Endothelial cell of umbilical vein (primary cell): ENCODE data around the gene CARD19. TPM values are rescaled to one million over a fixed set of nuclear protein-coding genes. Genes with fewer than 3 reads are reported as not detected.

Source experiments
- BruUV-seq: library from RNA; stranded (reverse); fragments of 400-500 nt; replicated peaks from 2 replicates; lab custom pipeline; 2021; lab: Mats Ljungman, UMichigan
- CTCF ChIA-PET: fragments of 300-600, 350-600 bp; sonication (Branson Sonifier 250); formaldehyde crosslinking; loops from one replicate; lab custom pipeline; 2021; ENCODE audit warnings: antibody characterized with exemption, inconsistent platforms; lab: Charles Lee
- POLR2A ChIA-PET: fragments of 300-600, 350-600 bp; sonication (Branson Sonifier 250); formaldehyde crosslinking; loops from one replicate; lab custom pipeline; 2021; ENCODE audit warnings: antibody characterized with exemption, inconsistent platforms; lab: Charles Lee
- DNase-seq: peaks from one replicate; pipeline ENCODE4 v3.0.0-alpha.2; 2011; ENCODE audit warnings: low read depth, low spot score
- FAIRE-seq: peaks from 2 replicates; lab custom pipeline; 2011; peaks lifted over from hg19 to GRCh38; lab: Jason Lieb, UNC
- H2AFZ ChIP-seq: 2 replicates; pipeline ENCODE4 v1.6.0; 2012; ENCODE audit warnings: low read depth, low read length, control low read depth, inconsistent platforms
- H3K27ac ChIP-seq: 2 replicates; pipeline ENCODE4 v1.5.1; 2011; ENCODE audit warnings: low read depth, mild to moderate bottlenecking, control low read depth, low read length, moderate library complexity; ENCODE audit not compliant: insufficient read depth
- H3K27me3 ChIP-seq, 2 experiments: 2 replicates each; pipeline versions ENCODE4 v1.6.0 to v1.6.1; 2011; ENCODE audit warnings: low read length in 2 of 2, mixed read lengths in 1 of 2; ENCODE audit not compliant: control insufficient read depth in 2 of 2, insufficient read depth in 2 of 2
- H3K36me3 ChIP-seq, 2 experiments: 2 replicates in 1 of 2; 3 replicates in 1 of 2; pipeline ENCODE4 v1.5.1; 2011; ENCODE audit warnings: low read length in 2 of 2, mild to moderate bottlenecking in 1 of 2, moderate library complexity in 1 of 2; ENCODE audit not compliant: control insufficient read depth in 2 of 2, insufficient read depth in 2 of 2; ENCODE audit errors: extremely low read depth in 1 of 2
- H3K4me1 ChIP-seq: 3 replicates; pipeline ENCODE4 v1.5.1; 2011; ENCODE audit warnings: mild to moderate bottlenecking, low read length; ENCODE audit not compliant: control insufficient read depth, insufficient read depth; ENCODE audit errors: extremely low read depth
- H3K4me2 ChIP-seq: 2 replicates; pipeline ENCODE4 v1.6.1; 2011; ENCODE audit warnings: low read length, control low read depth, mixed read lengths; ENCODE audit not compliant: insufficient read depth
- H3K4me3 ChIP-seq, 3 experiments: fragments of 200-600 bp in 1 of 3; sonication (generic), shearing (Covaris generic) in 1 of 3; replicated peaks in 1 of 3; 2 replicates each; pipeline ENCODE4 v1.5.1; 2011 to 2016; ENCODE audit warnings: control low read depth in 3 of 3, low read length in 3 of 3, mild to moderate bottlenecking in 2 of 3, inconsistent platforms in 1 of 3, low read depth in 1 of 3, moderate library complexity in 1 of 3; ENCODE audit not compliant: insufficient read depth in 1 of 3
- H3K79me2 ChIP-seq: 2 replicates; pipeline ENCODE4 v1.6.0; 2012; ENCODE audit warnings: low read length, inconsistent platforms; ENCODE audit not compliant: control insufficient read depth, insufficient read depth
- H3K9ac ChIP-seq: replicated peaks from 2 replicates; pipeline ENCODE3; 2011; ENCODE audit warnings: low read length, control low read depth; ENCODE audit not compliant: insufficient read depth; ENCODE audit errors: extremely low read depth
- H3K9me1 ChIP-seq: replicated peaks from 3 replicates; pipeline ENCODE4 v1.6.0; 2011; ENCODE audit warnings: mild to moderate bottlenecking, low read length; ENCODE audit not compliant: control insufficient read depth, insufficient read depth; ENCODE audit errors: extremely low read depth
- H3K9me3 ChIP-seq: replicated peaks from 2 replicates; pipeline ENCODE4 v1.5.1; 2012; ENCODE audit warnings: low read length, inconsistent platforms; ENCODE audit not compliant: control insufficient read depth, insufficient read depth
- H4K20me1 ChIP-seq: replicated peaks from 2 replicates; pipeline ENCODE3; 2011; ENCODE audit warnings: mild to moderate bottlenecking, low read length; ENCODE audit not compliant: control insufficient read depth, insufficient read depth; ENCODE audit errors: extremely low read depth
- CTCF ChIP-seq, 2 donors: IDR thresholded peaks; 1 replicate in 1 of 2; 2 replicates in 1 of 2; pipeline ENCODE4 v1.5.1; 2011; ENCODE audit warnings: low read length in 2 of 2, mild to moderate bottlenecking in 2 of 2, moderate library complexity in 2 of 2, control low read depth in 1 of 2, inconsistent platforms in 1 of 2, low read depth in 1 of 2; ENCODE audit not compliant: insufficient read depth in 1 of 2; ENCODE audit errors: extremely low read depth in 1 of 2
- FOS ChIP-seq: IDR thresholded peaks from 2 replicates; pipeline ENCODE4 v1.6.1; 2011; ENCODE audit warnings: mild to moderate bottlenecking, low read length, moderate library complexity, borderline replicate concordance; ENCODE audit not compliant: insufficient read depth
- GATA2 ChIP-seq: IDR thresholded peaks from 2 replicates; pipeline ENCODE4 v1.7.0; 2011; ENCODE audit warnings: low read depth, mild to moderate bottlenecking, moderate library complexity, mixed read lengths, low read length; ENCODE audit not compliant: insufficient read length, insufficient read depth
- JUN ChIP-seq: IDR thresholded peaks from 2 replicates; pipeline ENCODE4 v1.6.1; 2011; ENCODE audit warnings: borderline replicate concordance, low read depth; ENCODE audit not compliant: insufficient read length, insufficient read depth
- MYC ChIP-seq: IDR thresholded peaks from one replicate; pipeline ENCODE4 v1.6.1; 2011; ENCODE audit warnings: mild to moderate bottlenecking, low read depth, low read length
- POLR2AphosphoS5 ChIP-seq: IDR thresholded peaks from 2 replicates; pipeline ENCODE4 v1.6.1; 2012; ENCODE audit warnings: low read depth, mild to moderate bottlenecking, control low read depth, low read length, moderate library complexity; ENCODE audit not compliant: insufficient read depth
- dilution Hi-C: fragments of 300-500 bp; cut with MboI; formaldehyde crosslinking; loops from one replicate; pipeline ENCODE4 v1.15.0; 2019; ENCODE audit warnings: low sequenced_read_pairs; ENCODE audit not compliant: extremely low pct_ligation_motif_present
- intact Hi-C: fragments of 100-400 bp; cut with micrococcal nuclease; formaldehyde crosslinking; loops from one replicate; pipeline ENCODE4 v1.10.0; 2022
- polyA plus RNA-seq, 4 experiments: library from polyadenylated mRNA; depleted of rRNA in 3 of 4; stranded (reverse) in 3 of 4; unstranded in 1 of 4; fragments of >200 nt; gene quantifications; 2 replicates each; pipeline versions ENCODE4 v1.2.1 to v1.2.3, GENCODE V29; 2011 to 2012; ENCODE audit warnings: missing spikeins in 1 of 4
- total RNA-seq: library from RNA; stranded (reverse); gene quantifications from 2 replicates; pipeline ENCODE4 v1.2.3, GENCODE V29; 2021
- TF ChIP-seq, protein P1 (sequence below): IDR thresholded peaks from 2 replicates; pipeline ENCODE4 v1.6.1; 2011; ENCODE audit not compliant: insufficient read depth, insufficient read length

The CARD19 gene
- total and polyA plus RNA-seq, 2 donors (not counting 3 experiments of a cell fraction or from before 2014, with no cell fraction given) = 45.7 to 148 TPM

GRCh38 chr9:93105620-93106019, 9.6 kb downstream of the CARD19 start:
- Histone ChIP-seq H3K9me3 (no peaks in the 10 kb centered on the region), H3K4me3 (no peak overlapping the region), H3K9ac (no peak overlapping the region), H3K27me3 (no peaks in the 10 kb centered on the region), H3K27ac (no peak overlapping the region), H2AFZ (no peak overlapping the region), H3K79me2 (peaks cover 74% of the 10 kb centered on the region), H3K4me2 (no peak overlapping the region), H3K9me1 (no peaks in the 10 kb centered on the region), H3K36me3 (peaks cover 4 to 6% of the 10 kb centered on the region in 2 experiments), H3K4me1 (no peaks in the 10 kb centered on the region), H4K20me1 (peaks cover 9% of the 10 kb centered on the region)
- ChIA-PET POLR2A (no interaction called here), CTCF (interaction anchor here (0.8 to 5.7 kb wide), 8 partner anchors 13 to 461 kb away, joined by 3 to 70 read pairs (median 7); no protein-coding TSS in a partner anchor)
- no peak for TF ChIP-seq CTCF (IDR thresholded peaks at IDR 0.05; ENCODE audit: extremely low read depth in 1 of 2, insufficient read depth in 1 of 2, low read depth in 1 of 2, low read length in 2 of 2)
- TF ChIP-seq MYC = no peak
- dilution Hi-C loops (no loop called here), intact Hi-C loops (no loop called here)
- no peak for FAIRE-seq
- no peak for DNase-seq
- no TSS peak for BruUV-seq

DNA sequence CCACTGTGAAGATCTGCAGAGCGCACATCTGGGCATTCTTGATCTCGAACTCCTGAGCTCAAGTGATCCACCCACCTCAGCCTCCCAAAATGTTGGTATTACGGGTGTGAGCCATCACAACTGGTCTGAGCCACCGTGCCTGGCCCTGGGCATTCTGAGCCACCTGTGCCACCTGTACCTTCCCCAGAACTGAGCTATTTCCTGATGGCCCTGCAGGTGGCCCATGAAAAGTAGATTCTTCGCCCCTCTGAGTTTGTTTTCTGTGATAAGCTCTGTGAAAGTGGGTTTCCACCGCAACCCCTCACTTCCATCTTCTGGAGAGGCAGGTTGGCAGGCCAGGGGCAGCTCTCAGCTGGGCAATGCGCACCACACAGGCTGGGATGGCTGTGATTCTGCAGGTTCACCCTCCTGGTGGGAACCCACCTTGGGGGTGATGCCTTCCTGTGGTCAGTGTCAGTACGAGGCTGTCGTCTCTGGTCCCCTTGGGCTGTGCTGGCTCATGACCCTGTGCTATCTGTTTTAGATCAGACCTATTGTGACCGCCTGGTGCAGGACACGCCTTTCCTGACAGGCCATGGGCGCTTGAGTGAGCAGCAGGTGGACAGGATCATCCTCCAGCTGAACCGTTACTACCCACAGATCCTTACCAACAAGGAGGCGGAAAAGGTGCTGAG, 11.3 kb downstream of the CARD19 start:
- TF ChIP-seq JUN (no peak), POLR2AphosphoS5 (no peak), FOS (no peak), MYC (no peak), GATA2 (no peak)
- TF ChIP-seq, protein P1, sequence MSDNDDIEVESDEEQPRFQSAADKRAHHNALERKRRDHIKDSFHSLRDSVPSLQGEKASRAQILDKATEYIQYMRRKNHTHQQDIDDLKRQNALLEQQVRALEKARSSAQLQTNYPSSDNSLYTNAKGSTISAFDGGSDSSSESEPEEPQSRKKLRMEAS = no peak
- ChIA-PET CTCF (interaction anchor here (1.6 to 5.7 kb wide), 8 partner anchors 11 to 198 kb away, joined by 5 to 70 read pairs (median 8); no protein-coding TSS in a partner anchor), POLR2A (no interaction called here)
- Histone ChIP-seq H3K27ac (no peak overlapping the region), H3K79me2 (peaks cover 60% of the 10 kb centered on the region), H3K4me3 (no peak overlapping the region), H3K9ac (no peak overlapping the region), H4K20me1 (peaks cover 9% of the 10 kb centered on the region), H3K27me3 (no peaks in the 10 kb centered on the region), H3K9me1 (no peaks in the 10 kb centered on the region), H3K4me2 (no peak overlapping the region), H3K9me3 (no peaks in the 10 kb centered on the region), H3K36me3 (peaks cover 8 to 22% of the 10 kb centered on the region in 2 experiments), H3K4me1 (no peaks in the 10 kb centered on the region), H2AFZ (no peak overlapping the region)
- FAIRE-seq (no peak), DNase-seq (no peak)
- no TSS peak for BruUV-seq
- dilution Hi-C loops (no loop called here), intact Hi-C loops (no loop called here)
